GM12873 (cell line): Measurements from ENCODE around the gene PAK3.

Source experiments
- CTCF ChIP-seq: IDR thresholded peaks from 2 replicates; pipeline ENCODE4 v1.5.1; 2012; ENCODE audit warnings: low read depth, mild to moderate bottlenecking, moderate library complexity, low read length, control low read depth; ENCODE audit not compliant: insufficient read depth; ENCODE audit errors: missing control alignments

The PAK3 gene

DNA sequence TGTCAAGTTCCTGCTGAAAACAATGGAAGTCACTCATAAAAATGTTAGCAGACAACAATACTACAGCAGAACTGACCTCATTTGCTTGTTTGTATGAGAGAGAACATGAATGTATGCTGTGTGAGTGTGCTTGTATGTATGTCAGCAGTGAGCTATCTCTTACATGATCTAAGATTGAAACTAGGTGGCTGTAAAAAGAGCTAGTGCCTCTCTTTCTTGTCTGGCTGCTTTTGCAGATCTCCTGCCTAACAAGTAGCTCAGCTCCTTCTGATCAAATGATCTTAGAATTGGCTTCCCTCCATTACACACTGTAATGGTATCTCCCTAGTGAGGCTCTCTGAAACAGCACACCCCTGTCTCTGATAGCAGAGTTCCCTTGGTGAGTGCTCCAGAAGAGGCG, 20.7 kb downstream of the PAK3 start:
- no peak for TF ChIP-seq CTCF

DNA sequence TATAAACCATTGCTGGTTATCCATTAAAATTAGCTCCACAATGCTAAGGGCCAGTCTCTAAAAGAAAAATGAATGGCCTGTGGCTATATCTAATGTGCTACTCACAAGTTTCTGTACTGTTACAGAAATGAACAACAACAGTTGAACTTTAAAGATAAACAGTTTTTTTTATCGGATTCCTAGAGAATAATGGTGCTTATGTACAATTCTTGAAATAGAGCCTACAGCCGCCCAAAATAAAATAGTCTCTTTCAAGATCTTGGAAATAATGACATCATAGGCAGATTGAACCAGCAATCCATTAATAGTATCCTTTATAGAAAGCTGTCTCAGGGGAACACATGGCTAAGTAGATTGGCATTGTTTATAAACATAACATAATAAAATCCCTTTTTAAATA, 23.4 kb downstream of the PAK3 start:
- no peak for TF ChIP-seq CTCF

- TF ChIP-seq CTCF = no peak
Observed at GRCh38 chrX:111123125-111123524, 27.1 kb downstream of the PAK3 start.

DNA sequence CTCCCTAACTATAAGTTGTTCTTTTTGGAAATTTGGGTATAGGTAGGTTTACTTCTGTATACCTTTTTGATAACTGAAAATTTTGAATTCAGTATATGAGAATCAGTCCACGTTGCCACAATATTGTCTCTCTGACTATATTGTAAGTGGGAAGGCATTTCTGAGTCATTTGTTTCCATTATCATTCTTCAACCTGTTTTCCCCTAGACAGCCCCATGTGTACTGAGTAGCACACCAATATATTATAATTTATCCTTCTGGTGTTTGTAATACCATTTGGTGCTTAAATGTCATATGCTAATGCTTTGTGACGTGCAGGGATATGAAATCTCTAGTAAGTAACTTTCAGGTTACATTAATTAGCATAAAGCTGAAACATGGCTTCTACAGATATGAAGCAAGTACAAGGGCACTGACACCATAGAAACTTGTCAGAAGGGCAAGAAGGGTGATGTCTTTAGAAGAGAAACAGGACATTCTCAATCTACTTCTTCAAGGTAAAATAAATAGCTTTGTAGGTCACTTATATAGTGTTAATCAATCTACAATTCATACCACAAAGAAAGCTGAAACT, 27.7 kb downstream of the PAK3 start:
- no peak for TF ChIP-seq CTCF

GRCh38 chrX:111124418-111124817, 28.4 kb downstream of the PAK3 start:
- TF ChIP-seq CTCF = no peak

DNA sequence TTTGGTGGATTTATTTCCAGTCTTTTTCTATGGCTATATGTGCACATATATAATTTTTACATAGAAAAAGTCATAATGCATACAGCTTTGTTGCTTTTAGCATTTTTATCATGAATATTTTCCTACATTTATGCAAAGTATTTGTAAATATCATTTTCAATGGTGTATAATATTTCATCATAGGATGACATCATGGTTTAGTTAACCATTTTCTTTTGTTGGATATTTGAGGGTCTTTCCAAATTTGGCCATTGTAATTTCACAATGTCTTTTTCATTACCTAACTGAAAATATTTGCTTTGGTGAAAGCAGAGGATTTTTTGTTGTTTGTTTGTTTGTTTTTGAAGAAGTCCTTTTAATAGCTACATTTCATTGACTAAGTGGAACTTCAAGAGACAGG, 31.0 kb downstream of the PAK3 start:
- no peak for TF ChIP-seq CTCF

DNA sequence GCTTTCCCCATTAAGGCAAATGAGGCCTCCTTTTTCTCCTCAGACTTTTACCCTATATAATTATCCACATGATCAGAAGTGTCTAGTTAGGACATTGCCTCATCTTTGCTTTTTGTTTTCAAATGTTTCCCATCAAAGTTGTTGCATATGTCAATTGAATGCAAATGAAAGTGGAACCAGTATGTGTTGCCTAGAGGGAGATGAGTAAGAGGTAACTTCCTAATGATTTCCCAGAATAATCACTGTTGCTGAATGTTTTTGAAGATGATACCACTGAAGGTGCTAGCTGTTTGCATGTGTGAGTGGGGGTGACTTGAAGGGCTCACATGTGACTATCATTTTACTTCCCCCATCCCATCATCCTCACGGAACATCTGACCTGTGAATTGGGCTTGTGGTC, 33.9 kb downstream of the PAK3 start:
- TF ChIP-seq CTCF = no peak

DNA sequence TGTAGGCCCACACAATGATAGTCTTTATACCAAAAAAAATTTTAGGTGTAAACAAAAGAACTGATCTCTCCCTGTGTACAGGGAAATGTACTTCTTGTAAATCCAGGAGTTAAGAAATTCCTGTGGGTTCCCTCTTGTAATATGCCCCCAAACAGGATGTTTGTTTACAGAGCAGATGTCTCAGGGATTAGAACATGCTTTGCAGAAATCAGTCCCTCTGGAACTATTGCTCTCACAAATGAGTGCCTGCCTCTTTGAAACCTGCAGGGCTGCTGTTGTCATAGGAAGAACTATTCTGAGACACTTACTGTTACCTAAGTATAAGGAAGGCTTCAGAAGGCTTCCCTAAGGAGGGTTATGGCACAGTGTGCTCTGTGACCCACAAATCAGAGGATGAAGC, 35.6 kb downstream of the PAK3 start:
- TF ChIP-seq CTCF = no peak
